Natural killer cell (primary cell): ENCODE results near the gene TMEM243. TPM values are rescaled to one million over a fixed set of nuclear protein-coding genes. Genes with fewer than 3 reads are reported as not detected.

Source experiments
- ATAC-seq, 3 donors: fragments of 150-1000 bp in 2 of 3; fragments of 200-7000 bp in 1 of 3; cut with Tn5 transposase; 1 replicate in 1 of 3; 2 replicates in 2 of 3; pipeline ENCODE4 v1.10.0; 2021; ENCODE audit warnings: mild to moderate bottlenecking in 2 of 3, moderate library complexity in 2 of 3
- DNase-seq, 2 donors: peaks; one replicate each; pipeline versions ENCODE4 v3.0.0 to v3.0.0-alpha.2; 2013 to 2021; ENCODE audit warnings: mixed read lengths in 1 of 2
- H3K27ac ChIP-seq: one replicate; pipeline ENCODE4 v1.5.1; 2013; ENCODE audit warnings: mild to moderate bottlenecking, low read length
- H3K27me3 ChIP-seq: one replicate; pipeline ENCODE4 v1.6.1; 2013; ENCODE audit warnings: low read length; ENCODE audit not compliant: control insufficient read depth, insufficient read depth
- H3K36me3 ChIP-seq: one replicate; pipeline ENCODE4 v1.6.1; 2013; ENCODE audit warnings: low read length; ENCODE audit not compliant: control insufficient read depth, insufficient read depth
- H3K4me1 ChIP-seq: one replicate; pipeline ENCODE4 v1.6.1; 2013; ENCODE audit warnings: low read length; ENCODE audit not compliant: control insufficient read depth, insufficient read depth
- H3K4me3 ChIP-seq: one replicate; pipeline ENCODE4 v1.5.1; 2013; ENCODE audit warnings: low read length
- H3K9me3 ChIP-seq: one replicate; pipeline ENCODE4 v1.6.1; 2013; ENCODE audit warnings: low read length; ENCODE audit not compliant: control insufficient read depth, insufficient read depth
- H3K27ac Mint-ChIP-seq, 2 donors: one replicate each; pipeline ENCODE4 v1.8.0; 2022; ENCODE audit warnings: mild to moderate bottlenecking in 2 of 2, mixed read lengths in 2 of 2, moderate library complexity in 1 of 2
- H3K27me3 Mint-ChIP-seq, 2 donors: one replicate each; pipeline ENCODE4 v1.8.0; 2022; ENCODE audit warnings: low read depth in 2 of 2, mixed read lengths in 2 of 2
- H3K36me3 Mint-ChIP-seq: one replicate; pipeline ENCODE4 v1.8.0; 2022; ENCODE audit warnings: mixed read lengths
- H3K4me1 Mint-ChIP-seq, 2 donors: one replicate each; pipeline ENCODE4 v1.8.0; 2022; ENCODE audit warnings: mixed read lengths in 2 of 2
- H3K4me3 Mint-ChIP-seq: one replicate; pipeline ENCODE4 v1.8.0; 2022; ENCODE audit warnings: mild to moderate bottlenecking, moderate library complexity, mixed read lengths
- H3K9me3 Mint-ChIP-seq, 2 donors: one replicate each; pipeline ENCODE4 v1.8.0; 2022; ENCODE audit warnings: mixed read lengths in 2 of 2
- CTCF ChIP-seq: fragments of 200-600 bp; IDR thresholded peaks from one replicate; pipeline ENCODE4 v1.8.0; 2022; ENCODE audit warnings: antibody characterized with exemption
- WGBS: methylation state at CpG from one replicate; pipeline ENCODE4 v1.1.7; 2013; ENCODE audit warnings: missing lambda C conversion rate; ENCODE audit not compliant: insufficient coverage; 5-methylcytosine and 5-hydroxymethylcytosine counted together
- intact Hi-C: fragments of 100-400 bp; cut with micrococcal nuclease; formaldehyde crosslinking; loops from one replicate; pipeline ENCODE4 v1.14.2; 2022
- total RNA-seq, 4 donors: library from RNA; stranded (reverse); fragments of 120-200 nt in 1 of 4; gene quantifications; one replicate each; pipeline versions ENCODE4 v1.2.3 to v1.2.4, GENCODE V29; 2013 to 2022

The TMEM243 gene
- total RNA-seq, 3 donors from 2014 or later (not counting 1 experiment from before 2014, with no cell fraction given): 52.5 to 61.8 (median 55.2) TPM

- H3K27ac Mint-ChIP-seq: peak overlapping the region in 1 of 2 donors; percentile 58
- intact Hi-C loops: loop anchor here (10.0 kb wide), 1 partner anchor 160 kb away; the partner anchor contains the start of gene ELAPOR2
- no peaks in the 10 kb centered on the region for H3K27me3 Mint-ChIP-seq
- peak overlapping the region; percentile 9 for H3K27ac ChIP-seq
- no peak for DNase-seq
- no peak overlapping the region for H3K4me3 Mint-ChIP-seq
- no peaks in the 10 kb centered on the region for H3K36me3 ChIP-seq
- TF ChIP-seq CTCF: no peak
- no peak overlapping the region for H3K4me3 ChIP-seq
- H3K9me3 ChIP-seq: no peaks in the 10 kb centered on the region
- peaks cover 56% of the 10 kb centered on the region for H3K4me1 ChIP-seq
- no peak for ATAC-seq
- 85% methylated on average over 3 of the region's 3 CpGs for WGBS
- H3K4me1 Mint-ChIP-seq: peaks cover 67 to 73% of the 10 kb centered on the region in 2 donors
- no peaks in the 10 kb centered on the region for H3K27me3 ChIP-seq
- no peaks in the 10 kb centered on the region for H3K36me3 Mint-ChIP-seq
- H3K9me3 Mint-ChIP-seq: no peaks in the 10 kb centered on the region
These were observed 4.5 kb downstream of the TMEM243 start for GRCh38 chr7:87215046-87215445.

GRCh38 chr7:87213811-87214210 is 5.7 kb downstream of the TMEM243 start:
- H3K4me3 ChIP-seq: no peak overlapping the region
- Mint-ChIP-seq H3K9me3 (no peaks in the 10 kb centered on the region), H3K4me3 (no peak overlapping the region), H3K36me3 (no peaks in the 10 kb centered on the region), H3K27ac (peak overlapping the region; percentile 58 to 59), H3K4me1 (peaks cover 62 to 73% of the 10 kb centered on the region in 2 donors), H3K27me3 (no peaks in the 10 kb centered on the region)
- H3K27me3 ChIP-seq: no peaks in the 10 kb centered on the region
- H3K9me3 ChIP-seq: no peaks in the 10 kb centered on the region
- H3K4me1 ChIP-seq: peaks cover 59% of the 10 kb centered on the region
- no peak for DNase-seq
- ATAC-seq: no peak
- no peaks in the 10 kb centered on the region for H3K36me3 ChIP-seq
- no peak for TF ChIP-seq CTCF
- WGBS: 37% methylated on average over 2 of the region's 2 CpGs
- H3K27ac ChIP-seq: no peak overlapping the region
- intact Hi-C loops: loop anchor here (10.0 kb wide), 1 partner anchor 159 kb away; the partner anchor contains the start of gene ELAPOR2

- WGBS: 83% methylated on average over 1 of the region's 1 CpG
These were observed 6.3 kb downstream of the TMEM243 start for GRCh38 chr7:87213252-87213651.

More at GRCh38 chr7:87213252-87213651, 6.3 kb downstream of the TMEM243 start:
- Histone ChIP-seq H3K27me3 (no peaks in the 10 kb centered on the region), H3K4me3 (no peak overlapping the region), H3K4me1 (peaks cover 53% of the 10 kb centered on the region), H3K9me3 (no peaks in the 10 kb centered on the region), H3K27ac (no peak overlapping the region), H3K36me3 (no peaks in the 10 kb centered on the region)
- H3K36me3 Mint-ChIP-seq: no peaks in the 10 kb centered on the region
- ATAC-seq: no peak
- H3K27me3 Mint-ChIP-seq: no peaks in the 10 kb centered on the region
- TF ChIP-seq CTCF: no peak
- H3K4me3 Mint-ChIP-seq: no peak overlapping the region
- H3K9me3 Mint-ChIP-seq: no peaks in the 10 kb centered on the region
- peaks cover 62 to 73% of the 10 kb centered on the region in 2 donors for H3K4me1 Mint-ChIP-seq
- peak overlapping the region; percentile 58 to 71 for H3K27ac Mint-ChIP-seq
- intact Hi-C loops: loop anchor here (10.0 kb wide), 1 partner anchor 158 kb away; the partner anchor contains the start of gene ELAPOR2
- DNase-seq: no peak
